Stimulated activated CD8-positive, alpha-beta memory T cell treated with anti-CD3 and anti-CD28 coated beads, Interleukin-4, amount 100 ng/mL, for 48 hours (primary cell): ENCODE results near the gene SUSD1.
"Not testable (repeated sequence)": the region's sequence is repeated elsewhere in the genome, so short reads cannot be mapped to it uniquely, and the experiment has no call there.

Experiments used
- DNase-seq: peaks from one replicate; pipeline ENCODE4 v3.0.0-alpha.2; 2020

Gene SUSD1

DNA sequence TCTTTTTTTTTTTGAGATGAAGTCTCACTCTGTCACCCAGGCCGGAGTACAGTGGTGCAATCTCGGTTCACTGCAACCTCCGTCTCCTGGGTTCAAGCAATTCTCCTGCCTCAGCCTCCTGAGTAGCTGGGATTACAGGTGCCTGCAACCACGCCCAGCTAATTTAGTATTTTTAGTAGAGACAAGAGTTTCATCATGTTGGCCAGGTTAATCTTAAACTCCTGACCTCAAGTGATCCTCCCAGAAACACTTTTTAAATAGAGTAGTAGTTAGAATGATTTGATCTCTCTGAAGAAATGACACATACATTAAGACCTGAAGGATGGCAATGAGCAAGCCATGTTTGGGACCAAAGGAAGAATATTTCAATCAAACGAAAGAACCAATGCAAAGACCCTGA lies 46.7 kb downstream of the SUSD1 start:
- not testable (repeated sequence) for DNase-seq

DNA sequence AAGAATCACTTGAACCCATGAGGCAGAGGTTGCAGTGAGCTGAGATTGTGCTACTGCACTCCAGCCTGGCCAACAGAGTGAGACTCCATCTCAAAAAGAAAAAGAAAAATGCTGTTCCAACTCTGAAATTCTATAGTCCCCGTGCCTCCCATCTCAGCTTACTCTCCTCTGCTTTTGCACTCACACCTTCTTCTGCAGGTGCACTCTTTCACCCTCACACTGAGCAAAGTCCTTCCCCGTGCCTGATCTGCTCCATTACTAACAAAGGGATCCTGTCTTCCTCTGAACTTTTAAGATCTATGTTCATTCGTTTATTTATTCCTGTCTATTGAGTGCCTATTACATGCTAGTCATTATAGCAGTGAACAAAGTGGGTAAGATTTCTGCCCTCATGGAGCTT lies 47.8 kb downstream of the SUSD1 start:
- no peak for DNase-seq

DNA sequence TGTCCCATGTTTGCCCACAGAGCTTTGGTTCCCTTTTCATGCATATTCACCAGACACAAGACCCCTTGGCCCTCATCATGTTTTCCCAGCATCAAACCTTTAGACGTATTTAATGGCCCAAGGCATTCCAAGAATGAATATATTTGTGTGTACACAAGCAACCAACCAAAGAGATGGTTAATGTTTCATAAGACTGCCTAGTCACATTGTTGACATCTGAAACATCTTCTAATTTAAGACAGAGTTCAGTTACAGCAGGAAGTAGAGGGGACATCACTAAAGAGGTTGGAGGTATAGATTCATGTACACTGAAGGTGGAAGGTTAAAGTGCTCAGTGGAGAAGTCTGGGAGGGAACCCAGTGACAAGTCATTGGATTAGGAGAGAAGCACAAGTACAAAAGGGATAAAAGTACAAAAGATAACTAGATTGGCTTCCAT lies 49.1 kb downstream of the SUSD1 start:
- DNase-seq: no peak

DNA sequence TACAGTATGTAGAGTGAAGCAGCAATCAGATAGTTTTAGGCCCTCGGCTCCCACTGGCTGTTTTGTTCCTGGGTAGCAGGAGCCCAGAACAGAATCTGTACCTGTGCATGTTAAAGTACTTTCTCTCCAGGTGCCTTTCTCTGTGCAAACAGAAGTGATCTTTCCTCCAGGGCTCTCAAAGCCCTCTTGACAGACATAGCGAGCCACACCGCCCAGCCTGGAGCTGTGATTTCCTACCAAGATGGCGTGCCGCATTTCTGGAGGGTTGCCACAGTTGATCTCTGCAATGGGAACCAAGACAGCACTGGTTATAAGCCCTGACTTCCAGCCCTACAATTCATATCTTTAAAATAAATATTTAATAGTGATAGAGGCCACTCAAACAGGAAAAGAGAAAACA lies 50.9 kb downstream of the SUSD1 start:
- no peak for DNase-seq

- DNase-seq: no peak
Measured at GRCh38 chr9:112121633-112122032, 53.5 kb downstream of the SUSD1 start.

DNA sequence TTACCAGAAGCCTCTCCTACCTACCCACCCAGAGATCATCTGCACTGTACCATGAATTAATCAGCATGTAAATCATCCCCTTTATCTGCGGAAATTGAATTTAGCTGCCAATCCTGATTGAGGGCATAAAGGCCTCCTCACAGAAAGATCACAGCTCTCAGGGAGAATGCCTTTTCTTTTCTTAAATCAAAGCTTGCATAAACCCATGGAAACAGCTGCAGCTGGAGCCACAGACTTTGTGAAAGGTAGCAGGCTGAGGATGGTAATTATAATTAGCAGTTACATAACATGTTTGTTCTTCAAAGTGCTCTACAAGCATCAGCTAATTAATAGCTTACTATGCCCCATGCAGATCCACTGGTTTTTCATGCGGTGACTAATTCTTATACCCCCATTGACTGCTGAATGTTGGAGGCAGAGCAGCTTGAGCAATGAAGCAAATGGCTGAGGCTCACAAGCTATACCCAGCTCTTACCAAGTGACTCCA lies 54.6 kb downstream of the SUSD1 start:
- no peak for DNase-seq

DNA sequence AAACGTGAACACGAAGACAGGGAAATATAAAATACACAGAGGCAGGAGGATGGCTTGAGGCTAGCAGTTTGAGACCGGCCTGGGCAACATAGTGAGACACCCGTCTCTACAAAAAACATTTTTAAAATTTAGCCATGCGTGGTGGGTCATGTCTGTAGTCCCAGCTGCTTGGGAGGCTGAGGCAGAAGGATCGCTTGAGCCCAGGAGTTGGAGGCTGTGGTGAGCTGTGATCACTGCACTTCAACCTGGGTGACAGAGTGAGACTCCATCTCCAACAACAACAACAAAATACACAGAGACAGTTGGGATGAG lies 55.1 kb downstream of the SUSD1 start:
- no peak for DNase-seq

DNA sequence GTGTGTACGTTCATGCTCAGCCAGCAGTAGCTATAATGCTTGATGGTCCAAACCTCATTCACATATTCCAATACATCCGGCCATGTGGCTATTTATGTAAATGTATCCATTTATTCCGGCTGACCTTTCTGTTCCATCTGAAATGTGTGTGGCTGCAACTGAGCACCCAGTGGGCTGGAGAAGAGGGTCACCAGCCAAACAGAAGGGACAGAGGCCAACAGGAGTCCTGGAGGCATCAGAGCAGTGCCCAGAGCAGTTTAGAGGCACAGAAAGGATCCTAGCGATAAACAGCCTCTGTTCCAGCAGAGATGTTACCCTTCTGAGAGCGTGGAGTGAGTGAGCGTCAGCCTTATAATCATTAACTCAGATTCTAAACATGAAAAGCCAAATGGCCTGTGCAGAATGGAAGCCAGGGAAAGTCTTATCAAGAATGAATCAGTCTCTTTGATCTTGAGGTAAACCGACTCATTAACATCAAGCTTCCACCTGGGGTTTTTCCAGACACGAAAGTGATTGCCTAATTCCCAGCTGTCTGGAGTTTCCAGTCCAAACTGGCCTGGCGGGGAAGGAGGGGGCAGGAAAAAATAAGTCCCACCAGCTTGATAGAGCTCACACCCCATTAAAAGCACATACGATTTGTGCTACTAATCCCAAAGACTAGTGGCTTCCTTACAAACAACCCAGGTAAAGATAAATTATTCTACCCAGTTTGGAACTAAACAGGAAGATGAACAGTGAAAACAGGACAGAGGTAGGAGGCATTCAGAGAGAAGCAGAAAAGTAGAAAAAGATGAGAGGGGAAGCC lies 55.7 kb downstream of the SUSD1 start:
- no peak for DNase-seq

DNA sequence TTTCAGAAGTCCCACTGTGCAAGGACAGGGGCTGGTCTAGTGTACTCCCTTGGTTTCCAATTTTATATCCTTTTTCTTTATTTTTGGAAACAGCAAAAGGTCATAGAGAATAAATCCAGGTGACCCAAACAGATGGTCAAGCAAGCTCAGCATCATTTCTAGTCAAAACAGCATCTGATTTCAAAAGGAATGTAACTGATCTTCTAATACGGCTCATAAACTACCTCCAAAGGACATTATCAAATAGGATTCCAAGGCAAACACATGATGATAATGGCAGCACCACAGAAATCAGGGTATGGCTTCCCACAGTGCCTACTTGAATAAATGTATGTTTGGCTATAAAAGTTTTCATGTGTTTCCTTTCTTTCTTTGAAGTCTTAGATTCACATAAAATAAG lies 57.1 kb downstream of the SUSD1 start:
- no peak for DNase-seq

DNA sequence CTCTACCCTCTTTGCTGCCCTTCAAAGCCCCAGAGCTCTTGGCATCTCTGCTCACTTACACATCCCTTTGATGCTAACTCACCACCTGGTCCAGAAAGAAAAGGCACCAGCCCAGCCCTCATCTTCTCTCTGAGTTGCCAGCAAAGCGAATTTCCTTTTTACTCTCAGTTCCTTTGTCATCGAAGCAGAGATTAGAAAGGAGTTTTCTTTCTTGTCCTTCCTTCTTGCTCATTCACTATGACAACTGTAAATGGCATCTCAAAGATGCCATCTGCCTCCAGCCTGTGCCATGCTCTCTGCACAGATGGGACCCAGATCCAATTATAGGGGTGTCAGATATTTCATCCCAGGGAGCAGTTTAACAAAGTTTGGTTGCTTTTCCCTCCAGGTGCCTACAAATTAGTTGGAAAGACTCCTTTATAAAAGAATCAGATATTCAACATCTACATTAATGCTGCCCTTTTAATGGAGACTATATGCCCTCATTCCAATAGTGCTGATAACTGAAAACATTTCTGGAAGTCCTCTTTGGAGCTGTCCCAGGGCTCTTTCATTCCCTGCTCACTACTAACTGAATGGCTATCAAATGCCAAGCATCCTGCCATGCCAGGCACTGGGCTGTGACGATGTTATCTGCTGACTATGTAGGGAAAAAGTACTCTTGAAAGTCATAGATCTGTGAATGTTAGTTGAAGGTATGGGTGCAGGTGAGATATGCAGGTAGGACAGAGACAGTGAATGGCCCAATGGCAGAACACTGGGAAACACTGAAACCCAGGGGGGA lies 58.9 kb downstream of the SUSD1 start:
- no peak for DNase-seq

DNA sequence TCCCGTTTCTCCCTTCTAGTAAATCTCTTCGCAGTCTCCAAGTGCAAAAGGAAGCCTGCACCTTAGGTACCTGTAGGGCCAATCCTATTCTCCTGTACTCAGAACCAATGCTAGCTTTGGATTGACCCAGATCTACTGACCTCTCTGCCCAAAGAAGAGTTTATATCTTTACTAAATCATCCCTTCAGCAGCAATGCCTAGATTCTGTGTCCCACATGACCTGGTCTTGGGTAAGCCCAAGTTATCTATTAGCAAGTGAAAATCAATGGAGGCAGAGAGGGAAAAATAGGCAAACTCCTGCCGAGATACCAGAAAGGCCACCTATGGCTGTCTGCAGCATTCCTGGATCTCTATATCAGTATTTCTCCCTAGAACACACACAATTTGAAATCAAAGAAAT lies 60.0 kb downstream of the SUSD1 start:
- DNase-seq: no peak

DNA sequence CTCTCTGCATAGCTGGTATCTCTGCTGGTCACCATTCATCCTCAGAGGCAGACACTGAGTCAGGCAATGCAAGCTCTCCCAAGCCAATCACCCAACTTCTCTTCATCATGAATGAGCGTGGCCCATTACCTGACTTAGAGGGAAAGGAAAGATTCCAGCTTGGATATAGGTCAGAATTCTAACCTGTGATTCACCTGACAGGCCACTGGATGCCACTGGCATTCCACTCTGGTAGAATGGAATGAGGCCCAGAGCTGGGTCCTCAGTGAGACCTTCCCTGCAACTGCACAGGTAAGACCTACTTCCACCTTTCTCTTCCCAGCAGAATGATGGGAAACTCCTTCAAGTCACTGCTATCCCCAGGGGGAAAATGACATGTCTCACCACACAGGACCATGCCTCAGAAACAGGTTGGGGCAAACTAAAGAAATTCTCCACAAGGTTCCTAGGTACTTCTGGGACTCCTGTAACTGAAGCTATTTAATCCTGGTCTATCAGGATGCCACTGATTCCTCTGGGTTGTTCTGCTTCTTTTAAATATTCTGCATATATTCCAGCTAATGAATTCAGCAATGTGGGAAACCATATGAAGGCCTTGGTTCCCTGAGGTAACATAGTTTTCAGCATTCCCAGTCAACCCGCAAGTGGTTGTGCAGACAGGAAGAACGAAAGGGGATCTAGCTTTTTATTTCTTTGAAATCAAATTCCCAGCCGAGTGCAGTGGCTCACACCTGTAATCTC lies 62.0 kb downstream of the SUSD1 start:
- no peak for DNase-seq

- DNase-seq: no peak
Measured at GRCh38 chr9:112112519-112112918, 62.6 kb downstream of the SUSD1 start.

GRCh38 chr9:112111461-112111860 lies 63.6 kb downstream of the SUSD1 start:
- DNase-seq: no peak

DNA sequence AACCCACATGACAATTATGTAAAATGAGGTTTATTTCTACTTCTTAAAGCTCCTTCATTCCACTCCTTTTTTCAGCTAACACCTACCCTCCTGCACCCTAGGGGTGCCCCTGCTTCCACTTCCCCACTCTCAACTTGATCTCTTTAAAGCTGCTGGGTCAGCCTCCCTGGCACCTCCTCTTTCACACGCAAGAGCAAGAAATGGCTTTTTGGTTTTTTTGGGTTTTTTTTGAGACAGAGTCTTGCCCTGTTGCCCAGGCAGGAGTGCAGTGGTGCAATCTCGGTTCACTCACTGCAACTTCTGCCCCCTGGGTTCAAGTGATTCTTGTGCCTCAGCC lies 64.4 kb downstream of the SUSD1 start:
- no peak for DNase-seq

- DNase-seq: no peak
Measured at GRCh38 chr9:112110094-112110776, 64.9 kb downstream of the SUSD1 start.

GRCh38 chr9:112104901-112105300 lies 70.2 kb downstream of the SUSD1 start:
- DNase-seq: no peak

DNA sequence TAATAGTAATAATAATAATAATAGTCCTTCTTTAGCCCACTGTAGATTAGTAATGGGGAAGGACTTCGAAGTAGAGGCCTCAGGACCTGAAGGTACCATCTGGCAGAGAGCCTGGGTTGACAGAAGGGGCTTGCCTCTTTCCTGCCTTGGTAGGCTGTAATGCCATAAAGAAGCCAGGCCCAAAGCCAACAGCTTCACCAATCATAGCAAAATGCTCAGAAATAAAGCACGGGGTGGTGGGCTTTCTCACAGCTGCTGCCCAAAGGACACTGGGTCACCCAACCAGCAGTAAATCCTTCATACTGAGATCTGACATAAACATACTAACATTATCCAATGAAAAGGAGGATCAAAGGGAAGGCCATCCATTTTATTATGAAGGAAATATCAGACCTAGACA lies 70.7 kb downstream of the SUSD1 start:
- DNase-seq: no peak

DNA sequence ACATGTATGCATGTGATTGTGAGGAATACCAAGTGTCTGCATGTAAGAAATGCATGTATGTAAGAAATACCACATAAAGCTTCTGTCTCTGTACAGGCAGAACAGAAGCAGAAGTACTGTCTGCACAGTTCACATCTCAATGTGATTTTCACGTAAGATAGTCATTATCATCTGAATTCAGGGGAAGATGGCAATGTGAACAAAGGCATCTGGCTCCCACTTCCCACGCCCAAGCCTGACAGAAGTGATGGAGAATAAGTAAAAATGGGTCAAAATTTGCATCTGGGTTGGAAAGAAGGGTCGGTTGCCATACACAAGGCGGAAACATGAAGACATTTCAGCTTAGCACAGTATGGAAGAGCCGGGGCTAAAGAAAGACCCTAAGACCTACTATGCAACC lies 71.7 kb downstream of the SUSD1 start:
- DNase-seq: no peak

- peak; percentile 75 for DNase-seq
Measured at GRCh38 chr9:112097712-112098688, 77.1 kb downstream of the SUSD1 start.

DNA sequence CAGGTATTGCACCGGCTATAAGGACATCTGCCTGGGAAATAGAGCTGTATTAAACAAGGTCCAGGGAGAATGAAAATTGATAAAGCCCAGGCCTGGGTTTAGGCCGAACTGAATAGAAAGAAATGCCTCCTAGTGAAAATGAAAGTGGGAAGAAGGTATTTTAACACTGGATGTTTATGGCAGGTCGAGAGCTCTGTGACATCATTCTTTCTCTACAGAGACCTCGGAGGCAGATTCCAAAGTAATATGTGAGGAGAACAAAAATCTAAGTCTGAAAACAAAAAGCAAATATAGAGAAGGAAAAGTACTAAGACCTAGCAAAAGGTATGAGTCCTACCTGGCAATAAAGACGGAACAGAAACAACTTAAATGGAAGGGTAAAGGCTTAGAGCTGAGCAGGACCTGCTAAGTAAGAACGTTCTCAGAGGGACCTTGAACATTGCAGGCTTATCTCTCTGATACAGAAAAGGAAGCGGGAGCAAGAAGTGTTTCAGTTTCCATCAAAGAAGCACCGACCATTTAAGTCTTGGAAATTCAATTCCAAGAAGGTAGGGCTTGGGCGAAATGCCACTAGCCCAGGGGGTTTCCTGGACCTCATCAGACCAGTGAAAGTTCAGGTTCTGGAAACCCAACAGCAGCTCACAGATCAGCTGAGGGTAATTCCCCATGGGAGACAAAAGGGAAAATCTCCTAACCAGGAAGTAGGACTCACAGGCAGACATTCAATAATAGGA lies 80.0 kb downstream of the SUSD1 start:
- no peak for DNase-seq
